BE2C (cell line): Measurements from ENCODE around the gene MAB21L3.

Experiments used
- DNase-seq: peaks from one replicate; pipeline ENCODE4 v3.0.0-alpha.2; 2020
- H3K27me3 ChIP-seq: fragments of 250-450 bp; sonication (Bioruptor Pico); 2 replicates; pipeline ENCODE4 v1.5.1; 2020; ENCODE audit warnings: mild to moderate bottlenecking
- H3K36me3 ChIP-seq: fragments of 250-450 bp; sonication (Bioruptor Pico); 2 replicates; pipeline ENCODE4 v1.5.1; 2020; ENCODE audit warnings: mild to moderate bottlenecking
- H3K4me1 ChIP-seq: fragments of 250-450 bp; sonication (Bioruptor Pico); 2 replicates; pipeline ENCODE4 v1.5.1; 2020
- H3K4me3 ChIP-seq: 2 replicates; pipeline ENCODE4 v1.5.1; 2011; ENCODE audit warnings: low read depth, low read length
- H3K9me3 ChIP-seq: fragments of 250-450 bp; sonication (Bioruptor Pico); 2 replicates; pipeline ENCODE4 v1.5.1; 2020
- TF ChIP-seq, protein P1 (sequence below): IDR thresholded peaks from 2 replicates; pipeline ENCODE4 v1.5.1; 2012; ENCODE audit warnings: mild to moderate bottlenecking, low read depth, low read length

The MAB21L3 gene

DNA sequence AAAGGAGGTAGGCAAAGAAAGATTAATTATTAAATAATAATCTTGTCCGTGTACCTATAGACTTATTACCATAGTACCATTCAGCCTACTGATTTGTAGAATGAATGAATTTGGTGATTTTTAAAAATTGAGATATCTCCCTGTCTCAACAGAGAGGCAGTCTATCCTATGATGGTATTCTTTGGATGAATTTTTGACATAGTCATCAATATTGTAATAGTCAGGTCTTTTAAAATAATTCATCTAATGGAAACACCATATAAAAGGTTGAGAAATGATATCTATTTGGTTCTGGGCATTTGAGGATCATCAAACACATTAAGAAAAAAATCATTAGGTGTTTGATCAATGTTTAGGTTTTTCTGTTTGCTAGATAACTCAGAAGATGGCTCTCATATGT is 35.6 kb upstream of the MAB21L3 start:
- no peaks in the 10 kb centered on the region for H3K4me1 ChIP-seq

DNA sequence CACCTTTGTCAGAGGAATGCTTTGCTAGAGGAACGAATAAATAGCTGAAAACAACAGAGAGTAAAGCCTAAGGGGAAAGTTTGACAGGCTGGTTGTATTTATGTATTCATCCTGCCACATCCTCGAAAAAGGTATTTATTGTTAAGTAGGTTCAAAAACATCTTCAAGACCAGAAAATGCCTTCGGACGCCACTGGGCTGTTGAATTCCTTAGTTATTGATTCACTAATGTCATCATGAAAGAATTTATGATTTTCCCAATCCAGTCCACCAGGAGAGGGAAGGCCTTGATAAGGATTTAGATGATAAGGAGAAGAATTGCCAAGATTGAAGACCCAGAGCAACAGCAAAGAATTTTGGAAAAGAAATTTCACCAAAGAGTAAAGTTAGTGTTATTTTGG is 35.2 kb upstream of the MAB21L3 start:
- peaks cover 4% of the 10 kb centered on the region for H3K27me3 ChIP-seq
- no peak for DNase-seq
- H3K4me1 ChIP-seq, result no peaks in the 10 kb centered on the region
- no peaks in the 10 kb centered on the region for H3K36me3 ChIP-seq
- TF ChIP-seq, protein P1, sequence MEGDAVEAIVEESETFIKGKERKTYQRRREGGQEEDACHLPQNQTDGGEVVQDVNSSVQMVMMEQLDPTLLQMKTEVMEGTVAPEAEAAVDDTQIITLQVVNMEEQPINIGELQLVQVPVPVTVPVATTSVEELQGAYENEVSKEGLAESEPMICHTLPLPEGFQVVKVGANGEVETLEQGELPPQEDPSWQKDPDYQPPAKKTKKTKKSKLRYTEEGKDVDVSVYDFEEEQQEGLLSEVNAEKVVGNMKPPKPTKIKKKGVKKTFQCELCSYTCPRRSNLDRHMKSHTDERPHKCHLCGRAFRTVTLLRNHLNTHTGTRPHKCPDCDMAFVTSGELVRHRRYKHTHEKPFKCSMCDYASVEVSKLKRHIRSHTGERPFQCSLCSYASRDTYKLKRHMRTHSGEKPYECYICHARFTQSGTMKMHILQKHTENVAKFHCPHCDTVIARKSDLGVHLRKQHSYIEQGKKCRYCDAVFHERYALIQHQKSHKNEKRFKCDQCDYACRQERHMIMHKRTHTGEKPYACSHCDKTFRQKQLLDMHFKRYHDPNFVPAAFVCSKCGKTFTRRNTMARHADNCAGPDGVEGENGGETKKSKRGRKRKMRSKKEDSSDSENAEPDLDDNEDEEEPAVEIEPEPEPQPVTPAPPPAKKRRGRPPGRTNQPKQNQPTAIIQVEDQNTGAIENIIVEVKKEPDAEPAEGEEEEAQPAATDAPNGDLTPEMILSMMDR, result no peak
- H3K4me3 ChIP-seq, result no peak overlapping the region
- H3K9me3 ChIP-seq, result no peaks in the 10 kb centered on the region

More for the DNA sequence above, 35.6 kb upstream of the MAB21L3 start:
- Histone ChIP-seq H3K4me3 (no peak overlapping the region), H3K36me3 (no peaks in the 10 kb centered on the region), H3K27me3 (peaks cover 4% of the 10 kb centered on the region), H3K9me3 (no peaks in the 10 kb centered on the region)
- TF ChIP-seq, protein P1, result no peak
- DNase-seq, result no peak

DNA sequence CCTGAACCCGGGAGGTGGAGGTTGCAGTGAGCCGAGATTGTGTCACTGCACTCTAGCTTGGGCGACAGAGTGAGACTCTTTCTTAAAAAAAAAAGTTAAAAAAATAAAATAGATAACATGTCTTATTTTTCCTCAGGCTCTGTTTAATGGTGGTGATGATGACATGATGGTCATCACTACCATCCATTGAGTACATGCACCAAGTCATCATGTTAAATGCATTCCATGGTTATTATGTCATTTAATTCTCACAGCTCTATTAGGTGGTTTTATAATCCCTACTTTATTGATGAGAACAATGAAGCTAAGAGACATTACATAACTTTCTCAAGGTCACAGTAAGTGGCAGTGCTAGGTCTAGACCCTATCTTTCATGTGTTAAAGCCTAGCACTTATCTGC is 34.4 kb upstream of the MAB21L3 start:
- Histone ChIP-seq H3K36me3 (no peaks in the 10 kb centered on the region), H3K4me3 (no peak overlapping the region), H3K9me3 (no peaks in the 10 kb centered on the region), H3K27me3 (peaks cover 4% of the 10 kb centered on the region), H3K4me1 (no peaks in the 10 kb centered on the region)
- TF ChIP-seq, protein P1, result no peak
- no peak for DNase-seq

DNA sequence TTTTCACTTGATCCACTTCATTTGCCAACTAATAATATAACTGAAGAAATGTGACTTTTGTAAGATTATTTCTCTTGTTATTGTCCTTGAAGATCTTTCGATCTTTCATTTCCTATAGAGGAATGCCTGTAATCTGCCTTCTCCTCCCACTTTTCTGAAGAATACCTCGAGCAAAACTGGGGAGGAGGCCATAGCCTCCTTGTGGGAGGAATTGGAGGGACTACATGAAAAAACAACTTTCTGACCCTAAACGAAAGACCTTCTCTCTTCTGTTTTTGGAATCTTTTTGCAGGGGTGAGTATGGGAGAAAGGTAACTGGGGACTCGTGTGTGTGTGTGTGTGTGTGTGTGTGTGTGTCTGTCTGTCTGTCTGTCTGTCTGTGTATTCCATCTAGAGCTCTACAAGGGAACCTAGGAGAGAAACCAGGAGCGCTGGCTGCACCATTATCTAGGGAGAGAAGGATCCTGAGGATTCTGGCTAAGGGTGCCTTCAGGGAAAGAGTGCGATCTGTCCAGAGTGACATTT is 32.4 kb upstream of the MAB21L3 start:
- Histone ChIP-seq H3K4me3 (no peak overlapping the region), H3K36me3 (no peaks in the 10 kb centered on the region), H3K9me3 (no peaks in the 10 kb centered on the region), H3K4me1 (no peaks in the 10 kb centered on the region), H3K27me3 (peaks cover 4% of the 10 kb centered on the region; the same call in 1 of the 2 replicates)
- DNase-seq, result no peak
- TF ChIP-seq, protein P1, result no peak

DNA sequence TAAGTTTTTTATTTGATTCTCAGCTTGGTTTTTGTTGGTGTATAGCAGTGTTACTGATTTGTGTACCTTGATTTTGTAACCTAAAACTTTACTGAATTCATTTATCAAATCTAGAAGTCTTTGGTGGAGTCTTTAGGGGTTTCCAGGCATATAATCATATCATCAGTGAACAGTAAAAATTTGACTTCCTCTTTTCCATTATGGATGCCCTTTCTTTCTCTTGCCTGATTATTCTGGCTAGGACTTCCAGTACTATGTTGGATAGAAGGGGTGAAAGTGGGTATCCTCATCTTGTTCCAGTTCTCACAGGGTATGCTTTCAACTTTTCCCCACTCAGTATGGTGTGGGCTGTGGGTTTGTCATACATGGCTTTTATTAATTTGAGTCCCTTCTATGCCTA is 23.6 kb upstream of the MAB21L3 start:
- Histone ChIP-seq H3K27me3 (no peaks in the 10 kb centered on the region; the same call in 1 of the 2 replicates), H3K36me3 (no peaks in the 10 kb centered on the region), H3K4me1 (no peaks in the 10 kb centered on the region), H3K4me3 (no peak overlapping the region), H3K9me3 (no peaks in the 10 kb centered on the region)
- TF ChIP-seq, protein P1, result no peak
- no peak for DNase-seq

DNA sequence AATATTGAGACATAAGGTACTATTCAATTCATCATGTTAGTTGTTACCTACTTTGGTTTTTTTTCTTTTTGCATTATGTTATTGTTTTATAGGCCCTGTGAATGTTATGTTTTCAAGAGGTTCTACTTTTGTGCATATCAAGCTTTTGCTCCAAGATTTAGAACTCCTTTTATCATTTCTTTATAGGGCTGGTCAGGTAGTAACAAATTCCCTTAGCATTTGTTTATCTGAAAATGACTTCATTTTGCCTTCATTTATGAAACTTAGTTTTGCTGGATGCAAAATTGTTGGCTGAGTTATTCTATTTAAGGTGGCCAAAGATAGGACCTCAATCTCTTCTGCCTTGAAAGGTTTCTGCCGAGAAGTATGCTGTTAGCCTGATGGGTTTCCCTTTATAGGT is 21.3 kb upstream of the MAB21L3 start:
- Histone ChIP-seq H3K4me1 (no peaks in the 10 kb centered on the region), H3K36me3 (no peaks in the 10 kb centered on the region), H3K27me3 (no peaks in the 10 kb centered on the region; the same call in 1 of the 2 replicates), H3K9me3 (no peaks in the 10 kb centered on the region), H3K4me3 (no peak overlapping the region)
- no peak for DNase-seq
- TF ChIP-seq, protein P1, result no peak
